ENCODE results near the gene RPS14.

The RPS14 gene

DNA sequence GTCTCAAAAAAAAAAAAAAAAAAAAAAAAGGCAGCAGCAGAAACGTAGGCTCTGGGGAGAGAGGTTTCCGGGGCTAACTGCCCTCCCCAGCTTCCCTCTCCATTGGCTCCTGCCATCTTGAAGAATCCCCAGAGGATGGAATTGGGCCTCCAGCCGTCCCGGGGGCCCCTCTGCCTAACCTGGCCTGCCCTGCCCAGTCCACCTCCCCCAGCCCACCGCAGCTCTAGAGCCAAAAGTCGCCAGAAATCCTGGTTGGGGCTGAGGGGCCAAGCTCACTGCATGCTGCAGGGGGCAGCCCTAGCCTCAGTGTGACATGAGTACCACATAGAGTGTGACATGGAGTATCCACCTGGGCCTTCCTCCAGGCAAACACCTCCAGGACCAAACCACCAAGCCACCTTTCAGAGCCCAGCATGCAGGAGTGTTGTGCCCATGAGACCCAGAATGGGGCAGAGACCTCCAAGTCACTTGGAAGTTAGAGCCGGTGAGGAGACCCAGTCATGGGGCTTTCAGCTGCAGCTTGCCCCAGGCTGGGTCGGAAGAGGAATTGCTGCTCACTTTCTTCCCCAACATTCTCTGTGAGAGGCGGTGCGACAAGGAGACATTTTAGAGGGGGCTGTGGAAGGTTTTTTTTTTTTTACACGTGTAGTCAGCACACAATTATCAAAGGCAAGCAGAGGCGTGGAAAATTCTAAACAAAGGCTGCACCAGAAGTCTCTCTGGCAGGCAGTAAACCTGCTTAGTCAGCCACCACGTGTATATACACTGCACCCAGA, 54.4 kb downstream of the RPS14 start:
- DNase-seq (ENCODE audit: low spot score in 2 of 2) (no peak), ATAC-seq (no peak)
- Mint-ChIP-seq H3K4me1 (peaks cover 12% of the 10 kb centered on the region), H3K36me3 (peaks cover 100% of the 10 kb centered on the region), H3K27ac (peak overlapping the region; percentile 94), H3K4me3 (no peak overlapping the region), H3K9me3 (no peaks in the 10 kb centered on the region)

DNA sequence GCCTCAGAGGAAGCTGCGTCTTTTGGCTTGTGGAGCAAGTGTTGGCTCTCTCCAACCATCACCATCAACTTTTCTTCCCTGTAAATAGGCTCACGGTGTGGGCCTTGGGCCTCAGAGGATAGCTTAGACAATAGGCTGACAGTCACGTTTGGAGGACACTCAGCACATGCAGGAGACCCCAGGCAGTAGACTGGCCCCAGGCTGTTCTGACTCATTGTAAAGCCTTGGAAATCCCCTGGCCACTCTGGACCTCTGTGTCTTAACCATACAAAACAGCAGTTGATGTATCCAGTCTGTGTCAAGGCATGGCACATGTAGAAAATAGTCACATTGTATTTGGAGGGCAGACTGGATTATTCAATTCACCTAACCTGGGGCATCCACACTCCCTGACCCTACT, 55.4 kb downstream of the RPS14 start:
- H3K4me3 Mint-ChIP-seq: no peak overlapping the region
- peaks cover 8% of the 10 kb centered on the region for H3K4me1 Mint-ChIP-seq
- peaks cover 100% of the 10 kb centered on the region for H3K36me3 Mint-ChIP-seq
- peak overlapping the region; percentile 94 for H3K27ac Mint-ChIP-seq
- DNase-seq (ENCODE audit: low spot score in 2 of 2) (no peak), ATAC-seq (peak; percentile 79)
- H3K9me3 Mint-ChIP-seq: no peaks in the 10 kb centered on the region

DNA sequence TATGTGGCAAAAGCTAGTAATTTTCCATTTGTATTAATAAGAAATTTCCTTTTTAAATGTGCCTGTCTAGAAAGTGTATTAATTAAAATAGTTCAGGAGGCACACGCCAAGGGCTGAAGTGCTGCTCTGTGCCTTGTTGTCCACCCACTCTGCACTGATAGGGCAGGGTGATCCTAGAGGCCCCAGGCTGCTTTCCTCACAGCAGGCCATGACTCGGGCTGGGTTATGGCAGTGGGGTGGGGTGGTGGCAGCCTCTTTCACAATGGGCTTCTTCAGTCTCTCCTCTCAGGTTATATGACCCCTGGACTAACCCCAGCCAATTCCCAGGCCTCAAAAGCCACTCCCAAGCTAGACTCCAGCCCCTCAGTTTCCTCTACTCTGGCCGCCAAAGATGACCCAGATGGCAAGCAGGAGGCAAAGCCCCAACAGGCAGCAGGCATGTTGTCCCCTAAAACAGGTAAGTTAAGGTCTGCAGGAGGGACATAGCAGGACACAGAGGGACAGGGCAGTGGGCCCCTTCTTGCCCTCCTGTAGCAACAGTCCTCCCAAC, 56.4 kb downstream of the RPS14 start:
- Mint-ChIP-seq H3K4me3 (no peak overlapping the region), H3K9me3 (no peaks in the 10 kb centered on the region), H3K27ac (peak overlapping the region; percentile 87), H3K36me3 (peaks cover 100% of the 10 kb centered on the region), H3K4me1 (peaks cover 8% of the 10 kb centered on the region)
- ATAC-seq (no peak), DNase-seq (ENCODE audit: low spot score in 2 of 2) (no peak)

DNA sequence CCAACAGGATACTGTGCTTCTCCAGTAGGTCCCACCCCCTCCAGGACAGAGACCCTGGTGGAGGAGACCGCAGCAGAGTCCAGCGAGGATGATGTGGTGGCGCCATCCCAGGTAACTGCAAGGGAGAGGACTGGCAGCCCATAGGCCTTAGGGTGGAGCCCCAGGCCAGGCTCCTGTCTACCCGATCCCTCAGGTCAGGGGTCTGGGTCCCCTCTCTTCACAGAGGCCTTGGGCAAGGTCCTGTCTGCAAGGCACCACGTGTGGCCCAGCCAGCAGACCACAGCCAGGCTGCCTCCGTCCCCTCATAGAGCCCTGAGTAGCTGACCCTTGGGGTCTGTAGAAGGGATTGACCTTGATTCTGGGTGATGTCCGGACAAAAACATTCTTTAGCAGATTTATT, 56.9 kb downstream of the RPS14 start:
- peak overlapping the region; percentile 87 for H3K27ac Mint-ChIP-seq
- ATAC-seq (no peak), DNase-seq (ENCODE audit: low spot score in 2 of 2) (no peak)
- H3K9me3 Mint-ChIP-seq: no peaks in the 10 kb centered on the region
- H3K4me1 Mint-ChIP-seq: peaks cover 8% of the 10 kb centered on the region
- H3K4me3 Mint-ChIP-seq: no peak overlapping the region
- peaks cover 100% of the 10 kb centered on the region for H3K36me3 Mint-ChIP-seq
